Measurements from ENCODE around the gene TSPYL4. TPM values are rescaled to one million over a fixed set of nuclear protein-coding genes. Genes with fewer than 3 reads are reported as not detected.

The TSPYL4 gene
- total and polyA plus RNA-seq, 2 of the 8 experiments (the other 6 are each of a cell fraction or from before 2014, with no cell fraction given): 20.5 to 22.6 TPM

DNA sequence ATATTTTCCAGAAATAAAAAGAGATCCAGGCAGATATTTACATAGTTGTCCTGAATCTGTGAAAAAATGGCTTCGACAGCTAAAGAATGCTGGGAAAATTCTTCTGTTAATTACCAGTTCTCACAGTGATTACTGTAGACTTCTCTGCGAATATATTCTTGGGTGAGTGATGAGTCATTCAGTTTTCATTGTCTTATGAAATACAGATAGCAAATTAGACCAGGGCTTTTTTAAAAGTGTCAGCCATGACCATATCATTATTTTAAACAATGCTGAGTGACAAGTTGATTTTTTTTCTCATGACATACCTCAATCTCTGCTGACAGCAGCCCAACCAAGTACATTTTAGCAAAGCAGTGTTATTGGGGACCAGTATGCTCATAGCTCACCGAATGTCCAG lies 32.8 kb downstream of the TSPYL4 start (continued):
- TF ChIP-seq NRF1 (IDR thresholded peaks at IDR 0.05; ENCODE audit: low read depth, low read length) (no peak), HDAC2 (IDR thresholded peaks at IDR 0.05; ENCODE audit: borderline replicate concordance in 1 of 2, low read depth in 2 of 2, low read length in 2 of 2) (no peak), POLR2A (IDR thresholded peaks at IDR 0.05; ENCODE audit: control extremely low read depth in 1 of 2, low read depth in 2 of 2, low read length in 2 of 2) (no peak)
